ENCODE data around the gene MAN2A1.

Gene MAN2A1

GRCh38 chr5:109837231-109837861 lies 147.6 kb downstream of the MAN2A1 start (continued):
- no peak for TF ChIP-seq ZFP3 (CRISPR knock-in tag; IDR thresholded peaks at IDR 0.05)
- TF ChIP-seq, protein P1, sequence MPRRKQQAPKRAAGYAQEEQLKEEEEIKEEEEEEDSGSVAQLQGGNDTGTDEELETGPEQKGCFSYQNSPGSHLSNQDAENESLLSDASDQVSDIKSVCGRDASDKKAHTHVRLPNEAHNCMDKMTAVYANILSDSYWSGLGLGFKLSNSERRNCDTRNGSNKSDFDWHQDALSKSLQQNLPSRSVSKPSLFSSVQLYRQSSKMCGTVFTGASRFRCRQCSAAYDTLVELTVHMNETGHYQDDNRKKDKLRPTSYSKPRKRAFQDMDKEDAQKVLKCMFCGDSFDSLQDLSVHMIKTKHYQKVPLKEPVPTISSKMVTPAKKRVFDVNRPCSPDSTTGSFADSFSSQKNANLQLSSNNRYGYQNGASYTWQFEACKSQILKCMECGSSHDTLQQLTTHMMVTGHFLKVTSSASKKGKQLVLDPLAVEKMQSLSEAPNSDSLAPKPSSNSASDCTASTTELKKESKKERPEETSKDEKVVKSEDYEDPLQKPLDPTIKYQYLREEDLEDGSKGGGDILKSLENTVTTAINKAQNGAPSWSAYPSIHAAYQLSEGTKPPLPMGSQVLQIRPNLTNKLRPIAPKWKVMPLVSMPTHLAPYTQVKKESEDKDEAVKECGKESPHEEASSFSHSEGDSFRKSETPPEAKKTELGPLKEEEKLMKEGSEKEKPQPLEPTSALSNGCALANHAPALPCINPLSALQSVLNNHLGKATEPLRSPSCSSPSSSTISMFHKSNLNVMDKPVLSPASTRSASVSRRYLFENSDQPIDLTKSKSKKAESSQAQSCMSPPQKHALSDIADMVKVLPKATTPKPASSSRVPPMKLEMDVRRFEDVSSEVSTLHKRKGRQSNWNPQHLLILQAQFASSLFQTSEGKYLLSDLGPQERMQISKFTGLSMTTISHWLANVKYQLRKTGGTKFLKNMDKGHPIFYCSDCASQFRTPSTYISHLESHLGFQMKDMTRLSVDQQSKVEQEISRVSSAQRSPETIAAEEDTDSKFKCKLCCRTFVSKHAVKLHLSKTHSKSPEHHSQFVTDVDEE (CRISPR knock-in tag; IDR thresholded peaks at IDR 0.05): no peak
- TF ChIP-seq CREB5 (CRISPR knock-in tag; IDR thresholded peaks at IDR 0.05; ENCODE audit: low read depth): no peak
- TF ChIP-seq ZNF565 (CRISPR knock-in tag; conservative IDR thresholded peaks at IDR 0.05; ENCODE audit: low read depth): no peak
- TF ChIP-seq, protein P2, sequence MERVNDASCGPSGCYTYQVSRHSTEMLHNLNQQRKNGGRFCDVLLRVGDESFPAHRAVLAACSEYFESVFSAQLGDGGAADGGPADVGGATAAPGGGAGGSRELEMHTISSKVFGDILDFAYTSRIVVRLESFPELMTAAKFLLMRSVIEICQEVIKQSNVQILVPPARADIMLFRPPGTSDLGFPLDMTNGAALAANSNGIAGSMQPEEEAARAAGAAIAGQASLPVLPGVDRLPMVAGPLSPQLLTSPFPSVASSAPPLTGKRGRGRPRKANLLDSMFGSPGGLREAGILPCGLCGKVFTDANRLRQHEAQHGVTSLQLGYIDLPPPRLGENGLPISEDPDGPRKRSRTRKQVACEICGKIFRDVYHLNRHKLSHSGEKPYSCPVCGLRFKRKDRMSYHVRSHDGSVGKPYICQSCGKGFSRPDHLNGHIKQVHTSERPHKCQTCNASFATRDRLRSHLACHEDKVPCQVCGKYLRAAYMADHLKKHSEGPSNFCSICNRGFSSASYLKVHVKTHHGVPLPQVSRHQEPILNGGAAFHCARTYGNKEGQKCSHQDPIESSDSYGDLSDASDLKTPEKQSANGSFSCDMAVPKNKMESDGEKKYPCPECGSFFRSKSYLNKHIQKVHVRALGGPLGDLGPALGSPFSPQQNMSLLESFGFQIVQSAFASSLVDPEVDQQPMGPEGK (CRISPR knock-in tag; IDR thresholded peaks at IDR 0.05; ENCODE audit: borderline replicate concordance): no peak

GRCh38 chr5:109838157-109838556 lies 148.4 kb downstream of the MAN2A1 start:
- TF ChIP-seq TCF4 (CRISPR knock-in tag; IDR thresholded peaks at IDR 0.05; ENCODE audit: borderline replicate concordance): no peak
- TF ChIP-seq BACH2 (CRISPR knock-in tag; IDR thresholded peaks at IDR 0.05; ENCODE audit: borderline replicate concordance): no peak
- no peak for ATAC-seq

- TF ChIP-seq TOX (CRISPR knock-in tag; IDR thresholded peaks at IDR 0.05; ENCODE audit: borderline replicate concordance) (no peak), OSR1 (CRISPR knock-in tag; IDR thresholded peaks at IDR 0.05) (no peak), ISL1 (CRISPR knock-in tag; IDR thresholded peaks at IDR 0.05) (no peak), SNAI2 (CRISPR knock-in tag; IDR thresholded peaks at IDR 0.05) (no peak), ARNTL (CRISPR knock-in tag; IDR thresholded peaks at IDR 0.05; ENCODE audit: borderline replicate concordance, low read depth) (no peak), ZNF565 (CRISPR knock-in tag; conservative IDR thresholded peaks at IDR 0.05; ENCODE audit: low read depth) (no peak), POU6F1 (CRISPR knock-in tag; IDR thresholded peaks at IDR 0.05; ENCODE audit: borderline replicate concordance, low read depth) (no peak), ZNF70 (CRISPR knock-in tag; IDR thresholded peaks at IDR 0.05) (no peak), ZNF8 (CRISPR knock-in tag; IDR thresholded peaks at IDR 0.05) (no peak)
- TF ChIP-seq, protein P1 (CRISPR knock-in tag; IDR thresholded peaks at IDR 0.05): no peak
- ATAC-seq: no peak
Observed at GRCh38 chr5:109844148-109844547, 154.4 kb downstream of the MAN2A1 start.

DNA sequence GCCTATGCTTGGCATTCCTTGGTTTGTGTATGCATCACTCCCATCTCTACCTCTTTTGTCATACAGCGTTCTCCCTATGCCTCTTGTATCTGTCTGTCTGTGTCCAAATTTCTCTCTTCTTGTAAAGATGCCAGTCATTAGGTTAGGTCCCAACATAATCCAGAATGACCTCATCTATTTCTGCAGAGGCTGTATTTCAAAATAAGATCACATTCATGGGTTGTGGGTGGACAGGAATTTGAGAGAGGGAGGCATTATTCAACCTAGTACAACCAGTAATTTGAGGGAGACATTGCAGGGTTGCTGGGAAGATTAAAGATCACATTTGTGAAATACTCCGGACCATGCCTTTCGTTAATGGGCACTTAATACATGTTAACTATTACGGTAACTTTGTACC lies 155.0 kb downstream of the MAN2A1 start:
- no peak for ATAC-seq
- TF ChIP-seq CSRNP3 (CRISPR knock-in tag; IDR thresholded peaks at IDR 0.05) (no peak), POU6F1 (CRISPR knock-in tag; IDR thresholded peaks at IDR 0.05; ENCODE audit: borderline replicate concordance, low read depth) (no peak), ZNF565 (CRISPR knock-in tag; conservative IDR thresholded peaks at IDR 0.05; ENCODE audit: low read depth) (no peak), ZFP30 (CRISPR knock-in tag; IDR thresholded peaks at IDR 0.05) (no peak)
- TF ChIP-seq, protein P1 (CRISPR knock-in tag; IDR thresholded peaks at IDR 0.05): no peak
